Middle frontal gyrus (tissue), 1 donor: ENCODE measurements around the gene ILDR1.

ENCODE experiments used
- DNase-seq: peaks from one replicate; pipeline ENCODE4 v3.0.0-alpha.2; 2015; ENCODE audit warnings: low spot score; ENCODE audit errors: extremely low spot score

The ILDR1 gene

DNA sequence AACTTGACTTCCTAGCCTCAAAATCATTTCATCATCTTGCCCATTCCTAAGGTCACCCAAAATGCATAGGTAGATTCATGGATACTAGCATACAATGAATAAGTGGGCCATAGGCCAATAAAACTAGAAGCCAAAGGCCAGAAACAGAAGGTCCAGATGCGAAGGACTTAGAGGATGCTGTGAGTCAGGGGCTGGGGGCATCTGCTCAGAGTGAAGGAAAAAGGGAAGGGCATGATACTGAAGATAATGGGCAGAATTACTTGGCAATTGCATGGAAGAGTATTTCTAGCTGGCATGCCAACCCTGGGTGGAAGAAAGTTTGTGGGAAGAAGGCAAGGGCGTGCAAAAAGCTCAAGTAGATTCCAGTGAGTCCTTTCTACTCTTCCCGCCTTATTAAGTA lies 27.5 kb downstream of the ILDR1 start:
- DNase-seq, result no peak

GRCh38 chr3:121992601-121993560 lies 29.2 kb downstream of the ILDR1 start:
- DNase-seq, result no peak

- no peak for DNase-seq
Measured at GRCh38 chr3:121989943-121990342, 32.1 kb downstream of the ILDR1 start.

- DNase-seq, result no peak
Measured at GRCh38 chr3:121988146-121988545, 33.9 kb downstream of the ILDR1 start.

DNA sequence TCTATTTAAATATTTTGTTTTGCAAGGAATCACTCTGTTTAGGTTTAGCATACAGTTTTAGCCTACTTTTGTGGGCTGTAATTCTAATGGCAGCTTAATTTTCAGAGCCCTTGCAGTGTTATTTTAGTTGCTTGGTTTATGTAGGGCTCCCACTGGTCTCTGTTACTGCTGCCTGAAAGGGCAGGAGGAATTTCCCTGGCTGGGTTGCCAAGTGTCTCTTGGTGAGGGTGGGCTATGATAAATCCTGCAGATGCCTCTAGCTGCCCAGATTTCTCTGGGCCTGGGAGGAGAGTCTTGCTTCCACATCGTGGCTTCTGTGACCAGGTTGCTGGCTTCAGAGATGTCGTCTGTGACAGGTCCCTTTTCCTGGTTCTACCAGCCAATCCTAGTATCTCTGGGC lies 36.2 kb downstream of the ILDR1 start:
- DNase-seq, result no peak

DNA sequence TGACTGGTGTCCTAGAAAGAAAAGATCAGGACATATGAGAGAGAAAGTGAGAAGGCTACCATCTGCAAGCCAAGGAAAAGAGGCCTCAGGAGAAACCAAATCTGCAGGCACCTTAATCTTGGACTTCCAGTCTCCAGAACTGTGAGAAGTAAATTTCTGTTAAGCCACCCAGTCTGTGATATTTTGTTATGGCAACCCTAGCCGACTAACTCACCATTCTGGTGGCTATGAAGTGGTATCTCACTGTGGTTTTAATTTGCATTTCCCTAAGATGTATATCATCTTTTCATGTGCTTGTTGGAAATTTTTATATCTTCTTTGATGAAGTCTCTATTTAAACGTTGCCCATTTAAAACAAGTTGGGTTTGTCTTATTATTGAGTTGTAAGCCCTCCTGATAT lies 40.6 kb downstream of the ILDR1 start:
- DNase-seq, result no peak

DNA sequence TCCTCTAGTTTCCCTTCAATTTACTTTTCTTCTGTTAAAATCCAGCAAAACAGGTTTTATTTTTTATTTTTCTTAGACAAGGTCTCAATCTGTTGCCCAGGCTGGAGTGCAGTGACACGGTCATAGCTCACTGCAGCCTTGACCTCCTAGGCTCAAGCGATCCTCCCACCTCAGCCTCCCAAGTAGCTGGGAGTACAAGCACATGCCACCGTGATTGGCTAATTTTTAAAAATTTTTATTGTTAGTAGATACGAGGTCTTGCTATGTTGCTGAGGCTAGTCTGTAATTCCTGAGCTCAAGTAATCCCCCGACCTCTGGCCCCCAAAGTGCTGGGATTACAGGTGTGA lies 41.6 kb downstream of the ILDR1 start:
- DNase-seq, result no peak

- DNase-seq, result no peak
Measured at GRCh38 chr3:121979734-121980449, 42.2 kb downstream of the ILDR1 start.

DNA sequence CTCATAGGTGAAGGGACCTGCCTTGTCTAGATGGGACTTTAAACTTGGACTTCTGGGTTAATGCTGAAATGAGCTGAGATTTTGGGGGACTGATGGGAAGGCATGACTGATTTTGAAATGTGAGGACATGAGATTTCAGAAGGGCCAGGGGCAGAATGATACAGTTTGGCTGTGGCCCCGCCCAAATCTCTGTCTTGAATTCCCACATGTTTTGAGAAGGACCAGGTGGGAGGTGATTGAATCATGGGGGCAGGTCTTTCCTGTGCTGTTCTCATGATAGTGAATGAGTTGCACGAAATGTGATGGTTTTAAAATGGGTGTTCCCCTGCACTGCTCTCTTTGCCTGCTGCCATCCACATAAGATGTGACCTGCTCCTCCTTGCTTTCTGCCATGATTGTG lies 42.8 kb downstream of the ILDR1 start:
- no peak for DNase-seq

GRCh38 chr3:121976727-121977126 lies 45.3 kb downstream of the ILDR1 start:
- DNase-seq, result no peak

DNA sequence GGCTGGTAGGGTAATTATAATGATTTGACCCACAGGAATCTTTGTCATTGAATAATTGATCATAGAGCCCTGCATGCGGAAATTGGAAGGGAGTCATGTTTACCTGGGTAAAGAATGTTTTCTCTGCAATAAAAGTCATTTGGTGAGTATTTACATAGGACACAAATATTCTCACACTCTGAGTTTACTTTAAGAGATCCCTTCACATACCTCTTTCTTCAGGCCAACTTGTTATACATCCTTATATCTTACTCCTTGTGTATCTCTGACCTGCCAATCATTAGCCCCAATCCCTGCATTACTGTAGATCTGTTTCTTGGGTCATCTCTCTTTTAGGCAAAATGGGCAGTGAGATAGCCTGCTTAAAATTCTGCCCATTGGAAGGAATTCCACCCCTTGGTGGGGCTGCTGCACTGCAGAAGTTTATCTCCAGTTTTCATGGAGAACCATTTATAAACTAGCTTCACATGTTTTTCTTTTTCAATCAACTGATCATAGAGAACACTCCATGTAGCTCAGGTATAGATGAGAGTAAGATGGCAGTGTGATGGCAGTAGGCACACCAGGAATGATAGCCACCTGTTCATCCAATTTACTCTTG lies 46.2 kb downstream of the ILDR1 start:
- DNase-seq, result no peak

DNA sequence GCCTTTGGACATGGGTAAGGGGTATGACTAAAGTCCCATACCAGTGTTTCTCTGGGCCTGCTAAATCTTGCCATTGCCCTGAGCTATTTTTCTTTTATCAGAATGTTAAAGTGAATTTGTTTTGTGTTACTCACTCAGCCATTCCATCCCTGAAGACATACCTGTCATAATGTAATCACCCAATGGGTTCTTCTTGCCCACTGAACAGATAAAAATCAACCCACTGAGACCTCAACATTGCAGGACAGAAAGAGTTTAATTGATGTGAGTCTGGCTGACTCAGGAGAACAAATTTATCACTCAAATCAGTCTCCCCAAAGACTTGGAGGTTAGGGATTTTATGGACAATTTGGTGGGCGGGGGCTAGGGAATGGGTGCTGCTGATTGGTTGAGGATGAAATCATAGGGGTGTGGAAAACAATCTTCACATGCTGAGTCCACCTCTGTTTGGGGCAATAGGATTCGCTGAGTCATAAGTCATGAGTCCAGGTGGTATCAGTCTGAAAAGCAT lies 47.4 kb downstream of the ILDR1 start:
- no peak for DNase-seq

DNA sequence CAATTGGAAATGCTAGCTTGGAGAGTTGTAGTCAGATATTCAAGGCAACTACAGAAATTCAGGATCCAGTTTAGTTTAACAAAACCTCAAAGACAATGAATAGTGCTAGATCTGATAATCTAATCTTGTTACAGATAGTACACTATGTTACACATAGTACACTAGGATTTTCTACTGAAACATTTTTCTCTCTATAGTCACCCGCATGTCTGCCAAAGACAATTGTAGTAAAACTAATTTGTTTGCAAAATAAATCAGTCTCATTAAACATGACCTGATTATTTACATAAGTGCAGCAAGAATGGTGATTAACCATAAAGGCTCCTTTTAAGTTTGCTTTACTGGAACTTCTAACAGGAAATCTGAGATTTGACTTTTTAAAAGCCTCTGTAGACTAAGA lies 52.0 kb downstream of the ILDR1 start:
- DNase-seq, result no peak

- no peak for DNase-seq
Measured at GRCh38 chr3:121969631-121970030, 52.4 kb downstream of the ILDR1 start.

DNA sequence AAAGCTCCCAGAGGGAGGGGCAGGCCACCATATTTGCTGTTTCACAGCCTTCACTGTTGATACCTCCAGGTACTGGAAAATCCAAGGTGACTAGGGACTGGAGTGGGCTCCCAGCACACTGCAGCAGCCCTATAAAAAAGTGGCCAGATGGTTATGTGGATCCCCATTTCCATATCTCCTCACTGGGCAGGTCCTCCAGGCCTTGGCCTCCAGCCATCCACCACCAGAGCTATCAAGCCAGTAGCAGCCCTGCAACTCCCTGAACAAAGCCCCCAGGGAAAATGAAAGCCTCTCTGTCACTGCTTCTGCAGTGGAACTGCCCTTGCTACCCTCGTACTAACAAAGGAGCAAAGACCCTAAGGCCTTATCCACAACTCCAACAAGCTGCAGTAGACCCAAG lies 58.4 kb downstream of the ILDR1 start:
- no peak for DNase-seq

DNA sequence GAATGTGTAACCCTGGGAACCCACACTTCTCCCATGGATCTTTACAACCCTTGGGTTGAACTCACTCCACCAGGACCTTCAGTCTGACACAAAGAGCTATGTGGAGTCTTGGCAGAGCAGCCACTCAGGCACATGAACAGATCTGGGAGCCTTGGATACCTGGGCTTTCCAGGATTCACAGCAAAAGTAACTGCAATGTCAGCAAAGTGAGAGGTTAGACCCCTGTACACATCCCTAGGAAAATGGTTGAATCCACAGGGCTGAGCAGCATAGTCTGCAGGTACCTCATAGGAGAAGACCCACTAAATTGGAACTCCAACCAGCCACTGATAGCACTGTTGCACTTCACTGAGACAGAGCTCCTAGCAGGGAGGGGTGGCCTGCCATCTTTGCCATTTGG lies 59.6 kb downstream of the ILDR1 start:
- DNase-seq, result no peak

- DNase-seq, result no peak
Measured at GRCh38 chr3:121961283-121961682, 60.8 kb downstream of the ILDR1 start.

GRCh38 chr3:121958801-121959200 lies 63.2 kb downstream of the ILDR1 start:
- DNase-seq, result no peak

DNA sequence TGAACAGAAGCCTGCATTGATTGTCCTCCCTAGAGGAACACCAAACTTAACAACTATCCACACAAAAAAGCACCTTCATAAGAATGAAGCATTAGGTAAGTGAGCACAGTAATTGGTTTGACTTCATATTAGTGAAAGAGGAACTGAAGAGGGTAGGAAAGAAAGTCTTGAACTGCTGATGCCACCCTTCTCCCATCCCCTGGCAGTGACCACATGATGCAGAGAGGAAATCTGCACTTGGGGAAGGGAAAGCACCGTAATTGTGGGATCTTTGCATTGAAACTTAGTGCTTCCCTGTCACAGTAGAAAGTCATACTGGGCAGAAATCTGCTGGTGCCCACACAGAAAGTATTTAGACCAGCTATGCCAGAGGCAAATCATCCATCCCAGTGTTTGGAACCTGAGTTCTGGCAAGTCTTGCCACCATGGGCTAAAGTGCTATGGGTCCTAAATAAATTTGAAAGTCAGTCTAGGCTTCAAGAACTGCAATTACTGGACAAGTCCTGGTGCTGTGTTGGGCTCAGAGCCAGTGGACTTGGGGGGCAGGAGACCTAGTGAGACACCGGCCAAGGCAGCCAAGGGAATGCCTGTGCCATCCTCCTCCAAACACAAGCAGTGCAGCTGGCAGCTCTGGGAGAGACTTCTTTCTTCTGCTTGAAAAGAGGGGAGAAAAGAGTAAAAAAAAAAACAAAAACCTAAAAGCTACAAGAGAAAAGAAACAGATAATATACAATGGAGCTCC lies 64.2 kb downstream of the ILDR1 start:
- DNase-seq, result no peak

DNA sequence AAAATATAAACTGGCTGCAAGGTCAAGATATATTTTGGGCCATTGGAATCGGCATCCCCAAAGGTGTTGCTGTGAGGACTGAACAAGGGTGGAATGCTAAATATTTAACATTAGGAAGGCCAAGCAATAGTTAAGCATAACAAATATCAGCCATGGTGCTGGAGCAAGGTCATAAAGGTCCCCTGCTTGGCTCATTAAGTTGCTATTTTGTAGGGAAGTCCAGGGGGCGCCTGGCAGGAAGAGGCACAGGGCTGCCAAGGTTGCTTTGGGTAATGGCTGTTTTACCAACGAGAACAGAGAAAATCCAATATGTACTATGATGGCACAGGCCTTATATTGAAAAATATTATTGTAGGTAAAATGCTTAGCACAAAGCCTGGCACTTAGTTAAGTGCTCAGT lies 65.7 kb downstream of the ILDR1 start:
- DNase-seq, result no peak

GRCh38 chr3:121951291-121951919 lies 70.6 kb downstream of the ILDR1 start:
- no peak for DNase-seq
